Astrocyte (in vitro differentiated cells and primary cell): ENCODE results near the gene ICA1.
A peak's percentile ranks its signal among the peaks of the same experiment; 100 is the strongest.

Source experiments
- EZH2 ChIP-seq: IDR thresholded peaks from 2 replicates; pipeline ENCODE4 v1.6.1; 2012; ENCODE audit warnings: mild to moderate bottlenecking, low read length, inconsistent platforms; ENCODE audit not compliant: insufficient read depth
- TF ChIP-seq, protein P1 (sequence below): IDR thresholded peaks from 2 replicates; pipeline ENCODE4 v1.5.1; 2011; ENCODE audit warnings: low read depth, mild to moderate bottlenecking, inconsistent platforms, low read length, moderate library complexity; ENCODE audit not compliant: insufficient read depth

DNA sequence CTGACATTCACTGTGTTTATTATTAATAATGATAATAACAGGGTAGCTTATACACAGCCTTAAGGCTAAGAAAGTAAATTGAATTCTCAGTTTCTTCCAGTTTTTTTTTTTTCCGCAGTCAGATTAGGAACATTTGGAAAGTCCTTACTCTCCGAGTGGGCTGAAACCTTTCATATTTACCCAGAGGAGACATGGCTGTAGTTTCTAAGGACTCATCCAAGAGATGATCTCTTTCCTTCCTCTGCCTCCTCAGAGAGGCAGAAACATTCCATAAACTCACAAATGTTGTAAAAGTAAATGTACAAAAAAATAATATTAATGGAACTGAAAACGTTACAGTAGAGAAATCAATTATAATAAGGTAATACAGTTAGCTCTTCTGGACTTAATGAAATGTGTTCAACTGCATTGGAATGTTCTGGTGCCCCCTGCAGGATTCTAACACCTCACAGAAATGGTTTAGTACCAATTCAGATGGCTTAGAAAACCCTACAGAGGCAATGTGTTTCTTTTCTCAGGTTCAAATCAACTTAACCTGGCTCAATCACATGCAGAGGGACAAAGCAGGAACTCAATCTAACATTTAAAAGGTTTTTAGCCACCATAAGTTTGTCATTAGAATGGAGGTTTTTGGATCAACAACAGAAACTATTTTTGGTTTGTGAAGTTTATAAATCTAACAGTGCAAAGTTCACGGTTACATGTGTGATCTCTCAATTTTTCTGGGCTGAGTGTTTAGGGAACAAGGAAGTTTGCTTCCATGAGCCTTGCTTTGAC, 71.7 kb downstream of the ICA1 start:
- TF ChIP-seq, protein P1, sequence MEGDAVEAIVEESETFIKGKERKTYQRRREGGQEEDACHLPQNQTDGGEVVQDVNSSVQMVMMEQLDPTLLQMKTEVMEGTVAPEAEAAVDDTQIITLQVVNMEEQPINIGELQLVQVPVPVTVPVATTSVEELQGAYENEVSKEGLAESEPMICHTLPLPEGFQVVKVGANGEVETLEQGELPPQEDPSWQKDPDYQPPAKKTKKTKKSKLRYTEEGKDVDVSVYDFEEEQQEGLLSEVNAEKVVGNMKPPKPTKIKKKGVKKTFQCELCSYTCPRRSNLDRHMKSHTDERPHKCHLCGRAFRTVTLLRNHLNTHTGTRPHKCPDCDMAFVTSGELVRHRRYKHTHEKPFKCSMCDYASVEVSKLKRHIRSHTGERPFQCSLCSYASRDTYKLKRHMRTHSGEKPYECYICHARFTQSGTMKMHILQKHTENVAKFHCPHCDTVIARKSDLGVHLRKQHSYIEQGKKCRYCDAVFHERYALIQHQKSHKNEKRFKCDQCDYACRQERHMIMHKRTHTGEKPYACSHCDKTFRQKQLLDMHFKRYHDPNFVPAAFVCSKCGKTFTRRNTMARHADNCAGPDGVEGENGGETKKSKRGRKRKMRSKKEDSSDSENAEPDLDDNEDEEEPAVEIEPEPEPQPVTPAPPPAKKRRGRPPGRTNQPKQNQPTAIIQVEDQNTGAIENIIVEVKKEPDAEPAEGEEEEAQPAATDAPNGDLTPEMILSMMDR, result peak; percentile 68
- TF ChIP-seq EZH2, result no peak
